GM04504 (cell line): ENCODE results near the gene UPB1.
"Not testable (repeated sequence)": the region's sequence is repeated elsewhere in the genome, so short reads cannot be mapped to it uniquely, and the experiment has no call there.

Experiments
- DNase-seq: peaks from one replicate; pipeline ENCODE4 v3.0.0-alpha.2; 2012; ENCODE audit warnings: low read depth

Gene UPB1

DNA sequence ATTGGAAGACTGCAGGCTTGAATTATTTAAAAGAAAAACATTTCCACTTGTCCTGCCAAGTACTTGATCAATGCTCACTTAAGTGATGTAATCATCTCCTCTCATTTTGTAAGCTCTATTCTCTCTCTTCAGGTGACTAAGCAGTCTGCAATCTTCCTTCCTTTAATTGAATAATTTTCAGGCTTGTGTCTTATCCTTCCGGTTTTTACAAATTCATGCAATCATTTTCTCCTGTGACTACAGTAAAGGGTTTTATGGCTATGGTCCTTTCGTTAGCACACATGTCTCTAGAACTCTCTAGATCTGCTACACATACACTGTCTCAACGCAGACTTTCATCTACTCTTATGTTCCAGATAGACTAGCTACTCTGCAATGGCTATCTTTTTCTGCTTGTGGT lies 12.6 kb upstream of the UPB1 start:
- peak; percentile 68 for DNase-seq

- no peak for DNase-seq
Measured at GRCh38 chr22:24482998-24483397, 12.1 kb upstream of the UPB1 start.

- DNase-seq = no peak
Measured at GRCh38 chr22:24483976-24484545, 11.1 kb upstream of the UPB1 start.

GRCh38 chr22:24485170-24485569 lies 10.0 kb upstream of the UPB1 start:
- no peak for DNase-seq

DNA sequence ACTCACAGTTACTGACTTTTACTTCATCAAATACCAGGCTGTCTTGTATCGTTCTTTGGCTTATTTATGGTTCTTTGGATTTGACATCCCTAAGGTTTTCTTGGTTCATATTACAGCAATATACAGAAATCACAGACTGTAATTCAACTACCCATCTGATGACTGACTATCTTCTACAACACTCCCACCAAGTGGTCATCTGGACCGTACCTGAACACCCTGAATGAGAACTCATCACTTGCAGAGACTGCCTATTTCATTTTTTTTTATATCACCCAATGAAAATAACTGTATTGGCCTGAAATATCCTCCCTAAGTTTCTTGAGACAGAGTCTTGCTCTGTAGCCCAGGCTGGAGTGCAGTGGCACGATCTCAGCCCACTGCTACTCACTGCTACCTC lies 9.5 kb upstream of the UPB1 start:
- no peak for DNase-seq

- peak; percentile 61 for DNase-seq
Measured at GRCh38 chr22:24486501-24486921, 8.6 kb upstream of the UPB1 start.

DNA sequence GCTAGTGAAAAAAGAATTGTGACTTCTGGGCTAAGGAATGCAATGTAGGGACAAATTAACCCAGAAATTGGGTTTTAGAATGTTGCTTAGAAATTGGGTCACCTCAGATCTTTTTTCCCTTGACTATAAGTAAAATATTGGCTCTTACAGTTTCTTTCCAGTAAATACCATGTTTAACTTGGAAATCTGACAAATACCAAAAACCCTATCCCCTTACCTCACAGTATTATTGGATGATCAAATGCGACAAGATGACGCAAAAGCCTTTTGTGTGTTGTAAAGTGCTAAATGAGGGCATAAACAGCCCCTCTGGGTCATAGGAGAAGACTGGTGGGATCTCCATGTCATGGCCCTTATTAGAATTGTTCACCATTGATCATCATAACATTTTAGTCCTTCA lies 6.1 kb upstream of the UPB1 start:
- DNase-seq = no peak

DNA sequence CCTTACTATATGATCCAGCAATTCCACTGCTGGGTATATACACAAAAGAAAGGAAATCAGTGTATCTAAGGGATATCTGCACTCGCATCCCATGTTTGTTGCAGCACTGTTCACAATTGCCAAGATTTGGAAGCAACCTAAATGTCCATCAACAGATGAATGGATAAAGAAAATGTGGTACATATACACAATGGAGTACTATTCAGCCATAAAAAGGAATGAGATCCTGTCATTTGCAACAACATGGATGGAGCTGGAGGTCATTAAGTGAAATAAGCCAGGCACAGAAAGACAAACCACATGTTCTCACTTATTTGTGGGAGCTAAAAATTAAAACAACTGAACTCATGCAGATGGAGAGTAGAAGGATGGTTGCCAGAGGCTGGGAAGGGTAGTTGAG lies 5.7 kb upstream of the UPB1 start:
- DNase-seq = not testable (repeated sequence)

- no peak for DNase-seq
Measured at GRCh38 chr22:24492391-24492790, 2.7 kb upstream of the UPB1 start.

DNA sequence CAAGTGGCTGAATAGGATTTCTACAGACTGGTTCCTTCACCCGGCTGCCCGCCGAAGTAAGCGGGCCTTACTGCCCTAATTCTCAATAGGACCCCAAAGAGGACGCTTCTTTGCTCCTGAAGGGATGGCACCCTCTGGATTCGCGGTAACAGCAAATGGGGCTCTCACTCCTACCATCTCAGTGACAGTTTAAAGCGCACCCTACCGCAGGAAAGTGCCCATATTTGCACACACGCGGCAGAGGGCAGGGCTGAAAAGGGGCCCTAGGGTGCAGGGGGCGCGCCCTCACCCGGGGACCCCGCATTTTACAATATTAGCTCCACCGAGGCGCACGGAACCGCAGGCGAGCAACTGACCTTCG lies 985 bp upstream of the UPB1 start:
- no peak for DNase-seq

GRCh38 chr22:24495365-24495675 lies 188 bp downstream of the UPB1 start:
- no peak for DNase-seq

GRCh38 chr22:24496234-24496633 lies 1.1 kb downstream of the UPB1 start:
- no peak for DNase-seq

GRCh38 chr22:24496661-24497060 lies 1.5 kb downstream of the UPB1 start:
- DNase-seq = no peak

DNA sequence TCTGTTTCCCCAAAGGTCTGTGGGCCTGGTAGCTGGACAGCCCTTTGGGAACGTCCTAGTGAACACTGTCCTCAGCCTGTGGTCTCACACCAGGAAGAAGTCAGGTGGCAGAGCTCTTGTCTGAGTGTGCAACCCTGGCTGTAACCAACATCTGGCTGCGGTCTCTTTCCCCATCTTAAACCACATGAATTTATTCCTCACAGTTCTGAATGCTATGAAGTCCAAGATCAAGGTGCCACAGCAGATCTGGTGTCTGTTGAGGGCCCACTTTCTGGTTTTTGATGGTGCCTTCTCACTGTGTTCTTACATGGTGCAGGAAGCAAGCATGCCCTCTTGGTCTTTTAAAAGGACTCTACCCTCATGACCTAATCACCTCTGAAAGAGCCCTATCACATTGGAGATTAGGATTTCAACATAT lies 2.7 kb downstream of the UPB1 start:
- no peak for DNase-seq

- DNase-seq = no peak
Measured at GRCh38 chr22:24498824-24499223, 3.7 kb downstream of the UPB1 start.

- DNase-seq = no peak
Measured at GRCh38 chr22:24499706-24500276, 4.7 kb downstream of the UPB1 start.

DNA sequence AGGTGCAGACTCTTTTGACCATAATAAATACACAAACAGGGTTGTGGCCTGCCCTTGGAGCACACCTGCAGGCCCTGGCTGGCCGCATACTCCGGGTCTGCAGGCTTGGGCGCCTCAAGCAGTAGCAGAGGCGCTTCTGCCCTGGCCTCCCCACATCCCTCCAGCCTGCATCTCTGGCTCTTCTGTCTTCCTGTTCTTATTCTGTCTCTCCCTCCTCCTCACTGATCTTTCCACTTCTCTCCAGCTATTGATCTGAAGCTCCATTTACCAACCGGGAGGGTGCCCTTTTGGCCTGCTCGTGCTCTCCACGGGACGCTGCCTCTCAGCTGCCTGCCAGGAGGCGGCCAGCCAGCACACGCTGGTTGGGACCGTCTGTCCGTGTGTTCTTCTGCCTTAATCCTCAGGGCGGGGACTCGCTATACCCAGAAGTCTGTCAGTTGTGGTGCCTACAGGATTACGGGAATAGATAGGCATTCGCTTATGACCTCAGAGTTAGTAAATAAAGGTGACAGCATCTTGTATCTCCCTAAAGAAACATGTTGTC lies 5.2 kb downstream of the UPB1 start:
- DNase-seq = no peak

DNA sequence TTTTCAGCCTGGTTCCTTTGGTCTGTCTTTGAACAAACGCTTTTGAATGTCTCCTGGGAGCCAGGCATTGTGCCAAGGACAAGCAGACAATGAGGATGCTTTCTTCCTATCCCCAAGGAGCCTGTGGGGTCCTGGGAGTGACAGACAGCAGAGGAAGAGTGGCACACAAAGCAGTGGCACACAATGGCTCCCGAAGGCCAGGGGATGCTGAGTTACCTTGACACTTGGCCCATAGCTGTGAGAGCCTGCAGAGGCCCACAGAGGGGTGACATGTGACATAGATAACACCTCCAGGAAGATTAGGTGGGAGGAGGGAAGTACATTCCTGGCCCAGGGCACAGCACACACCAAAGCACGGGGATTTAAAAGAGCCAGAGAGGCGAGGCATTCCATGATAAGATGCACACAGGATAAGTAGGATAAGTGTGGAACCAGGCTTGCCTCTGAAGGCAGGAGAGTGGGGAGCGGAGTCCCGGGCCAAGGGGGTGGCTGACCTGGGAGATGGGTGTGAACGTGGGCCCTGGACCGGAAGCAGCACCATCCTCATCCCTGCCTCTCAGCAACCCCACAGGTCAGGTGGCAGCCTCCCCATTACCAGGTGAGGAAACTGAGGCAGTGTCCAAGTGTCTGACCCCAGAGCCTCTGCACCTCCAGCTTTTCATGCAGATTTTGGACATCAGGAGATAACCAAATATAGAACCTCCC lies 6.3 kb downstream of the UPB1 start:
- DNase-seq = no peak

DNA sequence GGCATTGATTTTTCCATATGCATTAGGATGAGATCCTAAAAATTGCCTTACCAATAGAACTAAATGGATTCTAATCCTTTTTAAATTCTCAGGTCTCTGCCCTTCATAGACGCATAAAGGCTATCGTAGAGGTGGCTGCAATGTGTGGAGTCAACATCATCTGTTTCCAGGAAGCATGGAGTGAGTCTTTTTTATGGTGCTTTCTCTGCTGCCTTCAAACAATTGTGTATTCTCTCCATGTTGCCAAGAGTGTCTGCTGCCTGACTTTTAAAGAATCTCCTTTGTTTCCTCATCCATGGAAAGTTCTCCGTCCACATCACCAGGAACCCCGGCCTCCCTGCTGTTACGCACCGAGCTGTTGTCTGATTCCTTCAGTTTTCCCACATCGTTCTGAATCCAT lies 6.9 kb downstream of the UPB1 start:
- DNase-seq = no peak

DNA sequence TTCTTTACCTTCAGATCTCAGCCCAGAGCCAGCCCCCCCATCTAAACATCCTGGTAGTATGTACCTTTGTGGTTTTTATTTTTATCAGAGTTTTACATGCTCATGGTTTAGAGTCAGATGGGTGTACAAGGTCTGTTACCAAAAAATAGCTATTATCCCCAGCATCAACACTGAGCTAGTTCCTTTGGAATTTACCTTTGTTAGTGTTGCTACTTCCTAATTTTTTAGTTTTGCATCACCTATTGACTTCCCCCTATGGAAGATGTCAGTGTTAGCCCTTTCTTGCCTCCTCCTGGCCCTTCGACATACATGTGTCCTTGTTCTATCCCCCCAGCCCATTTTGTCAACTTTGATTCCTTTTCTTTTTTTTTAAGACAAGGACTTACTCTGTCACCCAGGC lies 7.4 kb downstream of the UPB1 start:
- no peak for DNase-seq

- no peak for DNase-seq
Measured at GRCh38 chr22:24503137-24503842, 8.2 kb downstream of the UPB1 start.

DNA sequence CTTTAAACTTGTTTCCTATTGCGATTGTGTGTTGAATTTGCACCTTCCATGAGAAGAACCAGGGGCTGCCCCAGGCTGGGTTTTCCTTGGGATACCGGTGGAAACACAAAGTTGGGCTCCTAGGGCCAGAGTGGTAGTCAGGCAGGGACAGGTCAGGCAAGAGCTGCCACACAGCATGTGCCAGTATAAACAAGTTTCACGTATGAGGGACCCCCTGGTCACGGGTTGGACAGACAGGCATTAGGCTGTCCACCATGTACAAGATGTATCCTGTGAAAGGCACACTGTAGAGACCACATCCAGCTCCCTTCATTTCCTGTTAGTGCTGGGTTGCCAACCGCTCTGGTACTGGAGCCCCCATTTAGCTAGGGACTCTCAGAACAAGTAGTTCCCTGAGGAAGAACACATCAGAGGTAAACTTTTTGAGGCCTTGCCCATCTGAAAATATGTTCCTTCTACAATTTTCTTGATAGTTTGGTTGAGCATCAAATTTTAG lies 8.8 kb downstream of the UPB1 start:
- DNase-seq = no peak

DNA sequence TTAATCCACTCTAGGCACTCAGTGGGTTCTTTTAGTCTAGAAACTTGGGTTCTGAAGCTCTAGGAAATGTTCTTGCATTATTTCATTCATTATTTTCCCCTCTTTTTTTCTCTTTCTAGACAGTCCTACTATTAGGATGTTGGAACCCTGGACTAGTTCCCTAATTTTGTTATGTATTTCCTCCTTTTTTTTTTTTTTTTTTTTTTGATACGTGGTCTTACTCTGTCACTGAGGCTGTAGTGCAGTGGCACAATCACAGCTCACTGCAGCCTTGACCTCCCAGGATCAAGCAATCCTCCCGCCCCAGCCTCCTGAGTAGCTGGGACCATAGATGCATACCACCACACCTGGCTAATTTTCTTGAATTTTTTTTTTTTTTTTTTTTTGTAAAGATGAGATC lies 9.4 kb downstream of the UPB1 start:
- DNase-seq = no peak
